Chondrocyte (in vitro differentiated cells): Measurements from ENCODE around the gene CLRN3. TPM values are rescaled to one million over a fixed set of nuclear protein-coding genes. Genes with fewer than 3 reads are reported as not detected.

ENCODE experiments used
- DNase-seq: peaks from one replicate; pipeline ENCODE4 v3.0.0; 2021; ENCODE audit warnings: mixed read lengths, low spot score
- H3K27ac Mint-ChIP-seq: one replicate; pipeline ENCODE4 v1.8.0; 2021; ENCODE audit warnings: mild to moderate bottlenecking, moderate library complexity, mixed read lengths; ENCODE audit not compliant: unreplicated experiment
- H3K27me3 Mint-ChIP-seq: 2 replicates; pipeline ENCODE4 v1.8.0; 2021; ENCODE audit warnings: low read depth, mixed read lengths
- H3K36me3 Mint-ChIP-seq: 2 replicates; pipeline ENCODE4 v1.8.0; 2021; ENCODE audit warnings: low read depth, mixed read lengths
- H3K4me1 Mint-ChIP-seq: 2 replicates; pipeline ENCODE4 v1.8.0; 2021; ENCODE audit warnings: low read depth, mild to moderate bottlenecking, mixed read lengths
- H3K4me3 Mint-ChIP-seq: one replicate; pipeline ENCODE4 v1.8.0; 2021; ENCODE audit warnings: mild to moderate bottlenecking, moderate library complexity, mixed read lengths; ENCODE audit not compliant: unreplicated experiment
- H3K9me3 Mint-ChIP-seq: 2 replicates; pipeline ENCODE4 v1.8.0; 2021; ENCODE audit warnings: low read depth, mixed read lengths
- total RNA-seq: library from RNA; stranded (reverse); gene quantifications from 3 replicates; pipeline ENCODE4 v1.2.1, GENCODE V29; 2021
- TF ChIP-seq, protein P1 (sequence below): fragments of 200-600 bp; sonication (generic); IDR thresholded peaks from 2 replicates; pipeline ENCODE4 v1.5.0; 2021; ENCODE audit warnings: antibody characterized with exemption, mild to moderate bottlenecking, moderate library complexity

The CLRN3 gene
- total RNA-seq, 1 donor from 2014 or later: not detected

- no peak for DNase-seq
- Mint-ChIP-seq H3K27me3 (peaks cover 35% of the 10 kb centered on the region), H3K9me3 (peaks cover 6% of the 10 kb centered on the region), H3K27ac (no peak overlapping the region), H3K4me1 (no peaks in the 10 kb centered on the region), H3K4me3 (no peak overlapping the region), H3K36me3 (no peaks in the 10 kb centered on the region)
- TF ChIP-seq, protein P1, sequence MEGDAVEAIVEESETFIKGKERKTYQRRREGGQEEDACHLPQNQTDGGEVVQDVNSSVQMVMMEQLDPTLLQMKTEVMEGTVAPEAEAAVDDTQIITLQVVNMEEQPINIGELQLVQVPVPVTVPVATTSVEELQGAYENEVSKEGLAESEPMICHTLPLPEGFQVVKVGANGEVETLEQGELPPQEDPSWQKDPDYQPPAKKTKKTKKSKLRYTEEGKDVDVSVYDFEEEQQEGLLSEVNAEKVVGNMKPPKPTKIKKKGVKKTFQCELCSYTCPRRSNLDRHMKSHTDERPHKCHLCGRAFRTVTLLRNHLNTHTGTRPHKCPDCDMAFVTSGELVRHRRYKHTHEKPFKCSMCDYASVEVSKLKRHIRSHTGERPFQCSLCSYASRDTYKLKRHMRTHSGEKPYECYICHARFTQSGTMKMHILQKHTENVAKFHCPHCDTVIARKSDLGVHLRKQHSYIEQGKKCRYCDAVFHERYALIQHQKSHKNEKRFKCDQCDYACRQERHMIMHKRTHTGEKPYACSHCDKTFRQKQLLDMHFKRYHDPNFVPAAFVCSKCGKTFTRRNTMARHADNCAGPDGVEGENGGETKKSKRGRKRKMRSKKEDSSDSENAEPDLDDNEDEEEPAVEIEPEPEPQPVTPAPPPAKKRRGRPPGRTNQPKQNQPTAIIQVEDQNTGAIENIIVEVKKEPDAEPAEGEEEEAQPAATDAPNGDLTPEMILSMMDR: no peak
Measured at GRCh38 chr10:127836966-127837365, 55.8 kb downstream of the CLRN3 start.

DNA sequence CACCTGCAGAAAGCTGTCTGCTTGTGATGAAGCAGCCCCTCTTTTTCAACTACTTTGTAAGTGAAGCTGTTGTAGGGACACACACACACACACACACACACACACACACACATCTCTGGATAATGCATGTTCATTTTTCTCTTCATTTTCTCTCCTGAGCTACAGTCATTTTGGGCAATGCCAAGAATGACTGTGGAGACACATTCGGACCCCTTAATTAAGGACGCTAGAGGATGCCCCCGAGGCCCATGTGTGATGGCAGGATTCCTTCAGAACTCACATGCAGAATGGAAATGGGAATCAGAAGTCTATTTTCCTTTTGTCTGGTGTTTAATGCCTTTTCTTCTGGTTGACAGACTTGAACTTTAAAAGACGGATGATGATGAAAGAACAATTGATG lies 56.6 kb downstream of the CLRN3 start:
- H3K27me3 Mint-ChIP-seq: peaks cover 42% of the 10 kb centered on the region
- no peak overlapping the region for H3K4me3 Mint-ChIP-seq
- H3K36me3 Mint-ChIP-seq: no peaks in the 10 kb centered on the region
- DNase-seq: no peak
- H3K27ac Mint-ChIP-seq: no peak overlapping the region
- peaks cover 6% of the 10 kb centered on the region for H3K9me3 Mint-ChIP-seq
- H3K4me1 Mint-ChIP-seq: no peaks in the 10 kb centered on the region
- TF ChIP-seq, protein P1: no peak

DNA sequence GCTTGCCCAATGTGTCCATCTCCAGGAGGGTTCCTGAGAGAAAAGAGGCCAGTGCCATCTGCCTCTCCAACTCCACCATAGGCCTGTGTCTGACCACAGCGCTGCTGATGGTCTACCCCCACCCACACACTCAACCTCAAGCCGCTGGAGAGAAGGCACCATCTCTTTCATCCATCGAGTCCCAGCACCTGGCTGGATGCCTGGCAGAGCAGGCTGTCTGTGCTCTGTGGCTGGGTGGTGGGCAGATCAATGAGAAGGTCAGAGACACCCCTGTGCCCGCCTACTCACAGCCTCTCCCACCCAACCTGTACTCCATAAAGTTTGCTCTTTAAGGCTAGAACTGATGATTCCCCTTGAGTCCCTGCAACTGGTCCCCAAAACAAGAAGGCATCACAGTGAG lies 58.0 kb downstream of the CLRN3 start:
- Mint-ChIP-seq H3K9me3 (peaks cover 6% of the 10 kb centered on the region), H3K36me3 (no peaks in the 10 kb centered on the region), H3K27ac (no peak overlapping the region), H3K4me3 (no peak overlapping the region), H3K4me1 (no peaks in the 10 kb centered on the region), H3K27me3 (peaks cover 50% of the 10 kb centered on the region)
- TF ChIP-seq, protein P1: no peak
- DNase-seq: no peak

- Mint-ChIP-seq H3K27me3 (peaks cover 50% of the 10 kb centered on the region), H3K4me3 (no peak overlapping the region)
- TF ChIP-seq, protein P1: no peak
Measured at GRCh38 chr10:127834221-127834620, 58.5 kb downstream of the CLRN3 start.

DNA sequence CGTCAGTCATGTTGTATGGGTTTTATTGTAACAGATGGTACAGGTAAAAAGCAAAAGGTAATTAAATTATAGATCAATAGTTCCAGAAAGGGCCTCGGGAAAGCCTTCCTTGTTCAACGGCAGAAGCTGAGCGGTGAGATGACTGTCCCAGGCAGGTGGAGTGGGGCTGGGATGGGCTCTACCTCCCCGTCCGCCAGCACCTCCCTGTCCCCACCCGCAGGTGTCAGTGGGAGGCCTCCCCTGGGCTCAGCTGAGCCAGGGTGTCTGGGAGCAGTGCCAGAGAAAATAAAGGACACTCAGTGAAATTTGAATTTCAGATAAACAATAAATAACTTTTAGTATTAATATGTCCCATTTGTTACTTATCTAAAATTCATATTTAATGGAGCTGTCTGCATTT lies 58.9 kb downstream of the CLRN3 start:
- H3K4me1 Mint-ChIP-seq: no peaks in the 10 kb centered on the region
- H3K27me3 Mint-ChIP-seq: peaks cover 50% of the 10 kb centered on the region
- no peak overlapping the region for H3K27ac Mint-ChIP-seq
- peaks cover 6% of the 10 kb centered on the region for H3K9me3 Mint-ChIP-seq
- no peaks in the 10 kb centered on the region for H3K36me3 Mint-ChIP-seq
- TF ChIP-seq, protein P1: no peak
- no peak overlapping the region for H3K4me3 Mint-ChIP-seq
- DNase-seq: no peak

More at GRCh38 chr10:127834221-127834620, 58.5 kb downstream of the CLRN3 start:
- H3K4me1 Mint-ChIP-seq: no peaks in the 10 kb centered on the region
- H3K27ac Mint-ChIP-seq: no peak overlapping the region
- peaks cover 6% of the 10 kb centered on the region for H3K9me3 Mint-ChIP-seq
- DNase-seq: no peak
- no peaks in the 10 kb centered on the region for H3K36me3 Mint-ChIP-seq
